ENCODE measurements around the gene GALNS. TPM values are rescaled to one million over a fixed set of nuclear protein-coding genes. Genes with fewer than 3 reads are reported as not detected.
A peak's percentile ranks its signal among the peaks of the same experiment; 100 is the strongest.

GALNS gene
- total and polyA plus RNA-seq, 9 donors, result 9.8 to 28.5 (median 20.6) TPM

DNA sequence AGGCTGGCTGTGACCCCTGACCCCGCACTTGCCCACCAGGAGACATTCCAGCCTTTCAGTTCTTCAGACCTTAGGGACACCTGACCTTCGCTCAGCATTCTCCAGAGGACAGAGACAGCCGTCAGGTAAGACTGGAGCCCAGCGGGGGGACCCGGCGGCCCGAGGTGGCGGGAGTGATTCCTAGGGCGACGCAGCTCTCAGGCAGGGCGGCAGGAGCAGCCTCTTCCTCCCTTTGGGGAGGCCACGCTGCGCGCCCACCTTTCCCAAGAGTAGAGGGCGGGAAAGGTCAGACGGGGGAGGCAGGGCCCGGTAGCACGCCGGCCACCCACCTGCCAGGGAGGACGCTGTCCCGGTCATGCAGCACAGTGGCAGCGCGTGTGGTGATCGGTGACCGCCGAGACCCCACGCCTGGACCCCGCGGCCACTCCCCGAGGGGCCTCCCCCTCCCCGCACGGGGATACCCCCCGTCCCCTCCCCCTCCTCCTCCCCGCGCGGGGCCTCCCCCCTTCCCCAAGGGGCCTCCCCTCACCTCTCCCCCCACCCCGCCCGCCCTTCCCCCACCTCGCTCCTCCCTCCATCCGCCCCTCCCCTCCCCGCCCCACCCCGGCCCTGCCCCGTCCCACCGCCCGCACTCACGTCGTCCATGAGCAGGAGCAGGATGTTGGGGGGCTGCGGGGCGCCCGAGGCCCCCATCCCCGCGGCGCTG lies 472 bp downstream of the GALNS start:
- WGBS (ENCODE audit: insufficient coverage), result 14% methylated on average over 24 of the region's 53 CpGs
- Histone ChIP-seq H3K9me3 (replicated peaks; ENCODE audit: control insufficient read depth, low read depth, low read length) (no peaks in the 10 kb centered on the region), H3K4me3 (ENCODE audit: low read length) (peak overlapping the region; percentile 51), H3K4me1 (ENCODE audit: control insufficient read depth, insufficient read depth, low read length) (peaks cover 34% of the 10 kb centered on the region), H3K36me3 (ENCODE audit: control insufficient read depth, insufficient read depth, low read length) (peaks cover 28% of the 10 kb centered on the region), H3K27ac (ENCODE audit: low read length) (no peak overlapping the region), H3K27me3 (ENCODE audit: control insufficient read depth, insufficient read depth, low read length) (no peaks in the 10 kb centered on the region)
- no peak for DNase-seq

DNA sequence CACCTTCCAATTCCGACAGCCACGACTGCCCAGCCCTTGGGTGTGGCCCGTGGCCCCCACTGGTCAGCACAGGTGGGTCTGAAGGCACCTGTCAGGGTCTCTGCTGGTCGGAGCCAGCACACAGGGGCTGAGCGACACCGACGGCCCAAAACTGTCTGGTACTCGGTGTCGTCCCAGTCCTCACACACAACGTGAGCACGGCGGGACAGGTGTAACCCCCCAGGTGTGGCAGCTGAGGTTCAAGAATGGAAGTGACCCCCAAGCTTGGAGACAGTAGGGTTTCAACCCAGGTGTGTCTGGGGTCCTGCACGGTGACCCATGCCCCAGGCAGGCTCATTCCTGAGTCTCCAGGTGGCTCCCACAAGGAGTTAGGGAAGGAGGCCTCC lies 1.0 kb downstream of the GALNS start:
- Histone ChIP-seq H3K4me3 (ENCODE audit: low read length) (no peak overlapping the region), H3K9me3 (replicated peaks; ENCODE audit: control insufficient read depth, low read depth, low read length) (no peaks in the 10 kb centered on the region), H3K27me3 (ENCODE audit: control insufficient read depth, insufficient read depth, low read length) (no peaks in the 10 kb centered on the region), H3K4me1 (ENCODE audit: control insufficient read depth, insufficient read depth, low read length) (peaks cover 34% of the 10 kb centered on the region), H3K27ac (ENCODE audit: low read length) (no peak overlapping the region), H3K36me3 (ENCODE audit: control insufficient read depth, insufficient read depth, low read length) (peaks cover 22% of the 10 kb centered on the region)
- DNase-seq, result no peak
- WGBS (ENCODE audit: insufficient coverage), result 75% methylated on average over 13 of the region's 13 CpGs

DNA sequence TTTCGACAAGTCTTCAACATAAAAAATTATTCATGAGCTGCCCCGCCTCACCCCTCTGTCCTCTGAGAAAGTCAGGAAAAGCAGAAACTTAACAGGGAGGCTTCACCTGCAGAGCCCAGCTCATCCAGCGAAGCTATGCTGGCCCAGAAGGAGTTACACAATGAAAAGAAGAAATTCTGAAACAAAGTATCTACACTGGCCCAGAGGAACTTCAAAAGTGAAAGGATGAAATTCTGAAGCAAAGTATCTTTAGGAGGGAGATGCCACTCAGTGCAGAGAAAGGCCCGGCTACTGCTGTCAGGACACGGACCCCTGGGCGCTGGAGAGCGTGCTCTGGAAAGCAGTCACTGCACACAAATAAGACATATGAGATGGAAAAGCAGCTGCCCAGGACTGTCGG lies 1.6 kb downstream of the GALNS start:
- WGBS (ENCODE audit: insufficient coverage), result 90% methylated on average over 5 of the region's 8 CpGs
- H3K9me3 ChIP-seq (replicated peaks; ENCODE audit: control insufficient read depth, low read depth, low read length), result no peaks in the 10 kb centered on the region
- peaks cover 21% of the 10 kb centered on the region for H3K36me3 ChIP-seq (ENCODE audit: control insufficient read depth, insufficient read depth, low read length)
- H3K4me3 ChIP-seq (ENCODE audit: low read length), result no peak overlapping the region
- H3K27ac ChIP-seq (ENCODE audit: low read length), result no peak overlapping the region
- no peak for DNase-seq
- H3K4me1 ChIP-seq (ENCODE audit: control insufficient read depth, insufficient read depth, low read length), result peaks cover 34% of the 10 kb centered on the region
- H3K27me3 ChIP-seq (ENCODE audit: control insufficient read depth, insufficient read depth, low read length), result no peaks in the 10 kb centered on the region

DNA sequence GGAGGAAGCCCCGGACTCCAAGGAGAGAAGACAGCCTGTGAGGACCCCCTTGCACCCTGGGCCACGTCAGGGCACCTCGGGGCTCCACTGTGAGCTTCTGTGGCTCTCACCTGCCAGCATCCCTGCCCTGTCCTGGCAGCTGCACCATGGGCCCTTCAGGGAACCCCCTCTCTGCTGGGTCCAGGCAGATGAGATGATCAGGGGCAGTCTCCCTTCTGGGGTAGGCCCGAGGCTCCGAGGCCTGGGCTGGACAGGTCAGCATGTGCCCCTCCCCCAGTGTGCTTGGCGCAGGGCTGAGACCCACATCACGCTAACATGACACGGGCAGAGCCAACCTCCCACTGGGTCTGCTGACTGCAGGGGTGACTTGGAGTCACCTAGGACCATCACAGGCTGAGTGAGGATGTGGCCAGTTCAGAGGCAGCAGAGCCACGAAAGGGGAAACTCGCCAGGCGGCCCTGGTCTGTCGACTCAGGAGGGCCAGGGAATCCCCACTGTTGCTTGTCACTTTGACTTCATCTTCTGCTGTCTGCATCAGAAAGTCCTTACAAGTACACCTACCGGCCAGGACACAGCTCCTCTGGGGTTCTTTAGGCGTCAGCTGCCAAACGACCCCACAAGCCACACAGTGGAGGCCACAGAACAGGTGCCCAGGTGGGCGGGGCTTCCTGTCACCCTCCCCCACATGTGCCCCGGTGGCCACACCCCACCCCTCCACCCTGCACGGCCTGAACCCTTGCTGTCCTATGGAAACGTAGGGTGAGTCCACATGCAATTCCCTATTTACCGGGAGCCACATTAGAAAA lies 2.2 kb downstream of the GALNS start:
- Histone ChIP-seq H3K4me3 (ENCODE audit: low read length) (no peak overlapping the region), H3K4me1 (ENCODE audit: control insufficient read depth, insufficient read depth, low read length) (peaks cover 34% of the 10 kb centered on the region), H3K9me3 (replicated peaks; ENCODE audit: control insufficient read depth, low read depth, low read length) (no peaks in the 10 kb centered on the region), H3K27me3 (ENCODE audit: control insufficient read depth, insufficient read depth, low read length) (no peaks in the 10 kb centered on the region), H3K36me3 (ENCODE audit: control insufficient read depth, insufficient read depth, low read length) (peaks cover 18% of the 10 kb centered on the region), H3K27ac (ENCODE audit: low read length) (no peak overlapping the region)
- DNase-seq, result no peak
- 76% methylated on average over 13 of the region's 20 CpGs for WGBS (ENCODE audit: insufficient coverage)

DNA sequence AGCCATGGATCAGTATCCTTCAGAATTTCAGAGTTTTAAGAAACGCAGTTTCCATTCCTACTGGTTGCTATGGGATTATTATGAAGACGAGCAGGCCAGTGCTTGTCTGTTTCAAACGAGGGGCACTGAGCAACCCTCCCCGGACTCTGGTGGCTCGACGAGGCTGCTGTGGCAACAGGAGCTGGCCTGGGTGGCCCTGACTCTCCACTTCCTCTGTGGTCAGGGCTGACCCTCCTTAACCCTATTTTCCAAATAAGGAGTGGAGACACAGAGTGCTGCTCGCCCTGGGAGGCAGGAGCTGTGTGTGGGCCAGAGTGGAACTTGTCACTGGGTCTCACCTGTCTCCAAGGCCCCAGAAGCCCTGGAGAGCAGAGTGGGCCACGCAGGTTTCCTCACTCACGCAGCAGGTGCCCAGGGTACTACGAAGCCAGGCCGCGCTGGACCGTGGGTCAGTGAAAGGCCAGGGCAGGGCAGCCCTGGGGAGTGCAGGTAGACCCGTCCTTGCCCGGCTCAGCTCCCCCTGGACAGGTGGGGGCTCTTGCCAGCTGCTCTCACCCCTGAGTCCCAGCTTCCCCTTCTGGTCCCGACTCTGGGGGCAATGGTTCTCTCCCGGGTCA lies 3.3 kb downstream of the GALNS start:
- Histone ChIP-seq H3K9me3 (replicated peaks; ENCODE audit: control insufficient read depth, low read depth, low read length) (no peaks in the 10 kb centered on the region), H3K36me3 (ENCODE audit: control insufficient read depth, insufficient read depth, low read length) (peaks cover 13% of the 10 kb centered on the region), H3K27ac (ENCODE audit: low read length) (no peak overlapping the region), H3K4me3 (ENCODE audit: low read length) (no peak overlapping the region), H3K27me3 (ENCODE audit: control insufficient read depth, insufficient read depth, low read length) (no peaks in the 10 kb centered on the region), H3K4me1 (ENCODE audit: control insufficient read depth, insufficient read depth, low read length) (peaks cover 33% of the 10 kb centered on the region)
- WGBS (ENCODE audit: insufficient coverage), result 83% methylated on average over 15 of the region's 17 CpGs
- no peak for DNase-seq

DNA sequence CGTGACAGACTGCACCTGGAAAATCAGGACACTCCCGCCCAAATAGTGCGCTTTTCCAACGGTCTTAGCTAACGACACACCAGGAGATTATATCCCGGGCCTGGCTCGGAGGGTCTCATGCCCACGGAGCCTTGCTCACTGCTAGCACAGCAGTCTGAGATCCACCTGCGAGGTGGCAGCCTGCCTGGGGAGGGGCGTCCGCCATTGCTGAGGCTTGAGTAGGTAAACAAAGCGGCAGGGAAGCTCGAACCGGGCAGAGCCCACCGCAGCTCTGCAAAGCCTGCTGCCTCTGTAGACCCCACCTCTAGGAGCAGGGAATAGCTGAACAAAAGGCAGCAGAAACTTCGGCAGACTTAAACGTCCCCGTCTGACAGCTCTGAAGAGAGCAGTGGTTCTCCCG lies 5.1 kb downstream of the GALNS start:
- Histone ChIP-seq H3K36me3 (ENCODE audit: control insufficient read depth, insufficient read depth, low read length) (peaks cover 17% of the 10 kb centered on the region), H3K9me3 (replicated peaks; ENCODE audit: control insufficient read depth, low read depth, low read length) (no peaks in the 10 kb centered on the region), H3K4me1 (ENCODE audit: control insufficient read depth, insufficient read depth, low read length) (peaks cover 22% of the 10 kb centered on the region), H3K27ac (ENCODE audit: low read length) (no peak overlapping the region), H3K4me3 (ENCODE audit: low read length) (no peak overlapping the region), H3K27me3 (ENCODE audit: control insufficient read depth, insufficient read depth, low read length) (no peaks in the 10 kb centered on the region)
- DNase-seq, result no peak
- 89% methylated on average over 19 of the region's 19 CpGs for WGBS (ENCODE audit: insufficient coverage)

DNA sequence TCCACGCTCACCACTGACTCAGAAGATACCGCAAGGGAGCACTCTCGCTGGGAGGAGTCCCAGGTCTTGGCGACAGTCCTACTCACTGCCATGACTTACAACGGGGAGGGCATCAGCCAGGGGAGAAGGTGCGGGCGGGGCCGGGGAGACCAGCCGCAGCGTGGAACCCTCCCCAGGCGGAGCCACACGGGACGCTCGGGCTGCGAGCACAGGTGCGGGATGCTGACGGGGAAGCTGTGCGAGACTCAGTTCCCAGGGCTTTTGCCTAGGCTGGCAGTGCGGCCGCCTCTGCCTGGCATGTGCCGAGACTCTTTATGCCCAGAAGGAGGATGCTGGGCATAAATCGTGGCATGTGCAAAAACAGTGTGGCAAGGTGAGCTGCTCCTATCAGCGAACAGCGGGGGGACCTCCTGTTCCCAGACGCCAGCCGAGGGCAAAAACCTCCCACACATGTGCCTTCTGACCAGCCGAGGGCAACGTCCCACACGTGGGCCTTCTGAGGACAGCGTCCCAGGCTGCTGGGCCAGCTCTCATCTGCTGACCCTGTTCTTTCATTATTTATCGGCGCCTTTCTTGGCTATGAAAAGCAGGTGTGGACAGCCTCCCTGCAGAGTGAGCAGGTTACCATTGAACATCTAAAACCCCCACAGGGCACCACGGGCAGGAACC lies 6.1 kb downstream of the GALNS start:
- peaks cover 22% of the 10 kb centered on the region for H3K36me3 ChIP-seq (ENCODE audit: control insufficient read depth, insufficient read depth, low read length)
- 94% methylated on average over 31 of the region's 33 CpGs for WGBS (ENCODE audit: insufficient coverage)
- no peaks in the 10 kb centered on the region for H3K9me3 ChIP-seq (replicated peaks; ENCODE audit: control insufficient read depth, low read depth, low read length)
- H3K4me1 ChIP-seq (ENCODE audit: control insufficient read depth, insufficient read depth, low read length), result peaks cover 15% of the 10 kb centered on the region
- no peaks in the 10 kb centered on the region for H3K27me3 ChIP-seq (ENCODE audit: control insufficient read depth, insufficient read depth, low read length)
- no peak overlapping the region for H3K4me3 ChIP-seq (ENCODE audit: low read length)
- DNase-seq, result no peak
- H3K27ac ChIP-seq (ENCODE audit: low read length), result no peak overlapping the region

DNA sequence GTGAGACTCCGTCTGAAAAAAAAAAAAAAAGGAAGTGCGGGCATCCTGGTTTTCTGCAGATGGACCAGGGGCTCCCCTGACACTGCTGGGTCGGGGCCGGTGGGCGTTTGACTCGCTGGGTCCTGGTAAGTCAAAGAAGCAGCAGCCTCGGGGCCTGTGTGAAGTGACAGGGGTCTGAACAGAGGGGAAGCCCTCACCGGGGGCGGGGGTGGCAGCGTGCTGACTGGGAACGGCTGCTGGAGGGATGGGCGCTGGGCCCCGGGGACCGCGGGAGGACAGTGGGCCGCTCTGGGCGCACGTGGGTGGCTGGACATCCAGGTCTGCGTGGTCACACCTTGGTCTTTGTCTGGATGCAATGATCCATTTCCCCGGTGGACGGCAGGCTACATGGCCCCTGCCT lies 8.2 kb downstream of the GALNS start:
- no peak for DNase-seq
- no peaks in the 10 kb centered on the region for H3K27me3 ChIP-seq (ENCODE audit: control insufficient read depth, insufficient read depth, low read length)
- no peak overlapping the region for H3K4me3 ChIP-seq (ENCODE audit: low read length)
- peaks cover 22% of the 10 kb centered on the region for H3K36me3 ChIP-seq (ENCODE audit: control insufficient read depth, insufficient read depth, low read length)
- WGBS (ENCODE audit: insufficient coverage), result 88% methylated on average over 20 of the region's 21 CpGs
- no peaks in the 10 kb centered on the region for H3K4me1 ChIP-seq (ENCODE audit: control insufficient read depth, insufficient read depth, low read length)
- H3K27ac ChIP-seq (ENCODE audit: low read length), result no peak overlapping the region
- H3K9me3 ChIP-seq (replicated peaks; ENCODE audit: control insufficient read depth, low read depth, low read length), result no peaks in the 10 kb centered on the region

DNA sequence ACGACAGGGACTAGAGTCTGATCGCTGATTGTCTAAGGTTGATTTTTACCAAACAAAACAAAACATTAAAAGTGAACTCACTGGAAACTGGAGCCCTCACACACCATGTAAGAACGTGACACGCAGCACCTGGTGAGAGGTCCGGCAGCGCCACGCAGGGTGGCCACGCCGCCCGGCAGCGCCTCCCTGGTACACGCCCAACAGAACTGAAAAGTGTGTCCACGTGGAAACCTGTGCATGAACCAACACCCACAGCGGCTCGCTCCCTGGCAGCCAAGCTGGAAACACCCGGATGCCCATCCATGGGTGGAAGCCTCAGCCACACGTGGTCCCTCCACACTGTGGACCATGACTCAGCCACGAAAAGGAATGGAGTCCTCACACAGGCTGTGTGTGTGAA lies 9.1 kb downstream of the GALNS start:
- Histone ChIP-seq H3K4me1 (ENCODE audit: control insufficient read depth, insufficient read depth, low read length) (no peaks in the 10 kb centered on the region), H3K27me3 (ENCODE audit: control insufficient read depth, insufficient read depth, low read length) (no peaks in the 10 kb centered on the region), H3K4me3 (ENCODE audit: low read length) (no peak overlapping the region), H3K27ac (ENCODE audit: low read length) (no peak overlapping the region), H3K36me3 (ENCODE audit: control insufficient read depth, insufficient read depth, low read length) (peaks cover 22% of the 10 kb centered on the region), H3K9me3 (replicated peaks; ENCODE audit: control insufficient read depth, low read depth, low read length) (no peaks in the 10 kb centered on the region)
- no peak for DNase-seq
- 95% methylated on average over 13 of the region's 18 CpGs for WGBS (ENCODE audit: insufficient coverage)

DNA sequence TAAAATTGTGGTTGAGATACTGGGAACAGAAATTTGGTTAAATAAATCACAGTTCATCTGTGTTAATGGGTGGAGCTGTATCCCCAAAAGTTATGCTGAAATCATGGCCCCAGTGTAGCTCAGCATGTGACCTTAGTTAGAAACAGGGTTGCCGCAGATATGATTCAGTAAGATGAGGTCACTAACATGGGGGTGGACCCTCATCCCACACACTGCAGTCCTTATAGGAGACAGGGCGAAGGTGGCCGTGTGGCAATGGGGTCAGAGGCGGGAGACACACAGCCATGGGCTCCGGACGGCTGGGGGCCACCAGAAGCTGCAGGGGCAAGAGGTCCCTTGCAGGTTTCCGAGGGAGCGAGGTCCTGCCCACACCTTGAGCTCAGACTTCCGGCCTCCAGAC lies 10.7 kb downstream of the GALNS start:
- Histone ChIP-seq H3K27ac (ENCODE audit: low read length) (no peak overlapping the region), H3K9me3 (replicated peaks; ENCODE audit: control insufficient read depth, low read depth, low read length) (no peaks in the 10 kb centered on the region), H3K36me3 (ENCODE audit: control insufficient read depth, insufficient read depth, low read length) (peaks cover 29% of the 10 kb centered on the region), H3K4me3 (ENCODE audit: low read length) (no peak overlapping the region), H3K27me3 (ENCODE audit: control insufficient read depth, insufficient read depth, low read length) (no peaks in the 10 kb centered on the region), H3K4me1 (ENCODE audit: control insufficient read depth, insufficient read depth, low read length) (no peaks in the 10 kb centered on the region)
- DNase-seq, result no peak
- 93% methylated on average over 9 of the region's 9 CpGs for WGBS (ENCODE audit: insufficient coverage)
